ENCODE data around the gene MPP3. TPM values are rescaled to one million over a fixed set of nuclear protein-coding genes. Genes with fewer than 3 reads are reported as not detected.

The MPP3 gene
- polyA plus RNA-seq, 3 donors, result 1.5 TPM; not detected in 2

GRCh38 chr17:43758086-43758485 lies 74.9 kb downstream of the MPP3 start:
- H3K9me3 ChIP-seq (replicated peaks in 1 of 2; ENCODE audit: control insufficient read depth in 1 of 2, insufficient read depth in 1 of 2, low read length in 2 of 2), result no peaks in the 10 kb centered on the region
- peaks cover 18 to 39% of the 10 kb centered on the region in 2 donors for H3K27me3 ChIP-seq (ENCODE audit: control insufficient read depth in 2 of 2, insufficient read depth in 2 of 2, low read length in 2 of 2)
- H3K4me3 ChIP-seq (replicated peaks in 1 of 3; ENCODE audit: low read depth in 2 of 3, low read length in 3 of 3), result no peak overlapping the region
- intact Hi-C loops (cut with micrococcal nuclease), result loop anchor here in 1 of 2 donors (2.0 kb wide), 1 partner anchor 63 kb away; no protein-coding TSS in a partner anchor
- TF ChIP-seq, protein P1, sequence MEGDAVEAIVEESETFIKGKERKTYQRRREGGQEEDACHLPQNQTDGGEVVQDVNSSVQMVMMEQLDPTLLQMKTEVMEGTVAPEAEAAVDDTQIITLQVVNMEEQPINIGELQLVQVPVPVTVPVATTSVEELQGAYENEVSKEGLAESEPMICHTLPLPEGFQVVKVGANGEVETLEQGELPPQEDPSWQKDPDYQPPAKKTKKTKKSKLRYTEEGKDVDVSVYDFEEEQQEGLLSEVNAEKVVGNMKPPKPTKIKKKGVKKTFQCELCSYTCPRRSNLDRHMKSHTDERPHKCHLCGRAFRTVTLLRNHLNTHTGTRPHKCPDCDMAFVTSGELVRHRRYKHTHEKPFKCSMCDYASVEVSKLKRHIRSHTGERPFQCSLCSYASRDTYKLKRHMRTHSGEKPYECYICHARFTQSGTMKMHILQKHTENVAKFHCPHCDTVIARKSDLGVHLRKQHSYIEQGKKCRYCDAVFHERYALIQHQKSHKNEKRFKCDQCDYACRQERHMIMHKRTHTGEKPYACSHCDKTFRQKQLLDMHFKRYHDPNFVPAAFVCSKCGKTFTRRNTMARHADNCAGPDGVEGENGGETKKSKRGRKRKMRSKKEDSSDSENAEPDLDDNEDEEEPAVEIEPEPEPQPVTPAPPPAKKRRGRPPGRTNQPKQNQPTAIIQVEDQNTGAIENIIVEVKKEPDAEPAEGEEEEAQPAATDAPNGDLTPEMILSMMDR (IDR thresholded peaks at IDR 0.05), result no peak
- peaks cover 15% of the 10 kb centered on the region for H3K4me1 Mint-ChIP-seq
- no peaks in the 10 kb centered on the region for H3K79me2 ChIP-seq (ENCODE audit: insufficient read depth, low read length)
- H3K36me3 ChIP-seq (replicated peaks in 1 of 2; ENCODE audit: control insufficient read depth in 1 of 2, insufficient read depth in 2 of 2, low read length in 2 of 2), result no peaks in the 10 kb centered on the region
- WGBS (ENCODE audit: insufficient coverage), result 84% methylated on average over 4 of the region's 6 CpGs
- H3K9me3 Mint-ChIP-seq, result peaks cover 0 to 5% (median 0%) of the 10 kb centered on the region in 7 donors
- no peak overlapping the region for H3K4me3 Mint-ChIP-seq
- H3K9ac ChIP-seq (ENCODE audit: insufficient read depth, low read length, poor library complexity, severe bottlenecking), result no peak overlapping the region
- peaks cover 0 to 9% of the 10 kb centered on the region in 2 donors for H3K4me1 ChIP-seq (ENCODE audit: control insufficient read depth in 1 of 2, insufficient read depth in 2 of 2, low read length in 2 of 2)
- peak overlapping the region in 1 of 7 donors; percentile 84 for H3K27ac Mint-ChIP-seq
- peaks cover 32 to 60% (median 46%) of the 10 kb centered on the region in 3 donors for H3K27me3 Mint-ChIP-seq (ENCODE audit: low read depth in 3 of 3)
- no peak overlapping the region for H2AFZ ChIP-seq (ENCODE audit: insufficient read depth, low read depth, low read length, poor library complexity, severe bottlenecking)
- no peak overlapping the region for H3K27ac ChIP-seq (ENCODE audit: low read depth in 1 of 2, low read length in 2 of 2)
- no peak for DNase-seq
- H4K20me1 ChIP-seq (ENCODE audit: insufficient read depth, low read length), result no peaks in the 10 kb centered on the region
- H3K36me3 Mint-ChIP-seq, result peaks cover 1 to 2% of the 10 kb centered on the region in 2 donors
- H3K4me2 ChIP-seq (replicated peaks; ENCODE audit: extremely low read depth, low read length, poor library complexity, severe bottlenecking), result no peak overlapping the region

- TF ChIP-seq, protein P1 (IDR thresholded peaks at IDR 0.05), result no peak
Observed at GRCh38 chr17:43757171-43757660, 75.7 kb downstream of the MPP3 start.

More at GRCh38 chr17:43757171-43757660, 75.7 kb downstream of the MPP3 start:
- Mint-ChIP-seq H3K9me3 (peaks cover 0 to 5% (median 0%) of the 10 kb centered on the region in 7 donors), H3K36me3 (peaks cover 0 to 2% of the 10 kb centered on the region in 2 donors), H3K27ac (no peak overlapping the region), H3K4me3 (peak overlapping the region in 1 of 2 donors; percentile 2), H3K27me3 (ENCODE audit: low read depth in 3 of 3) (peaks cover 34 to 67% (median 54%) of the 10 kb centered on the region in 3 donors), H3K4me1 (peaks cover 17% of the 10 kb centered on the region)
- intact Hi-C loops (cut with micrococcal nuclease), result no loop called here
- H3K36me3 ChIP-seq (replicated peaks in 1 of 2; ENCODE audit: control insufficient read depth in 1 of 2, insufficient read depth in 2 of 2, low read length in 2 of 2), result no peaks in the 10 kb centered on the region
- no peaks in the 10 kb centered on the region for H3K9me3 ChIP-seq (replicated peaks in 1 of 2; ENCODE audit: control insufficient read depth in 1 of 2, insufficient read depth in 1 of 2, low read length in 2 of 2)
- H3K27ac ChIP-seq (ENCODE audit: low read depth in 1 of 2, low read length in 2 of 2), result no peak overlapping the region
- H2AFZ ChIP-seq (ENCODE audit: insufficient read depth, low read depth, low read length, poor library complexity, severe bottlenecking), result no peak overlapping the region
- peaks cover 18 to 39% of the 10 kb centered on the region in 2 donors for H3K27me3 ChIP-seq (ENCODE audit: control insufficient read depth in 2 of 2, insufficient read depth in 2 of 2, low read length in 2 of 2)
- no peaks in the 10 kb centered on the region for H3K79me2 ChIP-seq (ENCODE audit: insufficient read depth, low read length)
- H3K9ac ChIP-seq (ENCODE audit: insufficient read depth, low read length, poor library complexity, severe bottlenecking), result no peak overlapping the region
- no peak overlapping the region for H3K4me3 ChIP-seq (replicated peaks in 1 of 3; ENCODE audit: low read depth in 2 of 3, low read length in 3 of 3)
- DNase-seq, result no peak
- WGBS (ENCODE audit: insufficient coverage), result 82% methylated on average over 8 of the region's 8 CpGs
- peaks cover 0 to 9% of the 10 kb centered on the region in 2 donors for H3K4me1 ChIP-seq (ENCODE audit: control insufficient read depth in 1 of 2, insufficient read depth in 2 of 2, low read length in 2 of 2)
- no peaks in the 10 kb centered on the region for H4K20me1 ChIP-seq (ENCODE audit: insufficient read depth, low read length)
- no peak overlapping the region for H3K4me2 ChIP-seq (replicated peaks; ENCODE audit: extremely low read depth, low read length, poor library complexity, severe bottlenecking)

All from CD14-positive monocyte (primary cell).